Left forelimb (tissue), 1 donor: ENCODE measurements around the gene IRF2BPL.

Source experiments
- DNase-seq: peaks from one replicate; pipeline ENCODE4 v3.0.0-alpha.2; 2018; ENCODE audit warnings: low spot score

Gene IRF2BPL

DNA sequence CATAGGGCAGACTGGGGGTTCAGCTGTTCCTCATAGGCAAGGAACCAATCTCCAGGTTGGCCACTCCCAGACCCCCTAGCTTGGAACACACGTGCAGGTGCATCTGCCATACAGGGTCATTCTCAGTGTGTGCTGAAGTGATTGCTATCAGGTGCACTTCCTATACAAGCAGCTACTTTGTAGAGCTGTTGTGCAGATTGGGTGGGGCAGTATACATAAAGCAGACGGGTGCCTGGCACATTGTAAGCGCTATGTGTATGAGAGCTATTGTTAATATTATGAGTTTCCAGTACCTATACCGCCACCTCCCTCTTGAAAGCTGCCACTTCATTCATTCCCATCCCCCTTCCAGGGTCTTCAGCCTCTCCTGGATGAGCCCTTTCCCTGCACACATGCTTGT lies 17.3 kb downstream of the IRF2BPL start:
- DNase-seq: no peak

DNA sequence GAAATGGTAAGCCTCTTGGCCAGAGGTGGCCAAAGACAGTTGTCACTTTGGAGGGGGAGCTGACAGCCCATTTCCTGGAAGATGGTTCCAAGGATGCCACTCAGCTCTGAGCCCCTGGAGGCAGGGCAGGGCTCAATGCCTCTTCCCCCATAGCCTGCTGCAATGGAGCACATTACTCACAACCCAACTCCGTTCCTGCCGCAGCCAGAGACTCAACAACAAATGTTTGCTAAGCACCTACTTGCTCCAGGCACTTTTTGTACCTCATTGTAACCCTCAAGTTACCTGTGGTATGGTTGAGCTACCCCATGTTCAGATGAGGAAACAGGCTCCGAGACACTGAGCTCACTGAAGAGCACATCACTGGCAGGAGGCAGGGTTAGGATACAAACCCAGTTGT lies 19.5 kb downstream of the IRF2BPL start:
- DNase-seq: no peak

DNA sequence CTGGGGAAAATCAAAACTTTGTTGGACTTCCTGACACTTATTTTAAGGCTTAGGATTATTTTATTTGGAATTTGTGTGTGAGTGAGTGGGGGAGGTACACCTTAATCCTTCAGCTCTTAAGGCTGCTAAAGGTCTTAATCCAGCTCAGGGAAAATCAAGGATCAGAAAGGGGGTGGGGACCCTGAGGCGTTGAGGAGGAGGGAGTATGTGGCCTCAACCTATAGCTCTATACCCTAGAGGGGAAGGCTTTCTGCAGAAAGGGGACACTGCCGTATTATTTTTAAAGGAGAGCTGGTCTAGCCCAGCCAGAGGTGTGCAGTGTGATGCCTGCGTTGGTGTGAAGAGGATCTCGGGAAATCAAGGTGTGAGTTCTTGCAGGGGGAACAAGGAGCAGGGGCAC lies 20.0 kb downstream of the IRF2BPL start:
- no peak for DNase-seq

DNA sequence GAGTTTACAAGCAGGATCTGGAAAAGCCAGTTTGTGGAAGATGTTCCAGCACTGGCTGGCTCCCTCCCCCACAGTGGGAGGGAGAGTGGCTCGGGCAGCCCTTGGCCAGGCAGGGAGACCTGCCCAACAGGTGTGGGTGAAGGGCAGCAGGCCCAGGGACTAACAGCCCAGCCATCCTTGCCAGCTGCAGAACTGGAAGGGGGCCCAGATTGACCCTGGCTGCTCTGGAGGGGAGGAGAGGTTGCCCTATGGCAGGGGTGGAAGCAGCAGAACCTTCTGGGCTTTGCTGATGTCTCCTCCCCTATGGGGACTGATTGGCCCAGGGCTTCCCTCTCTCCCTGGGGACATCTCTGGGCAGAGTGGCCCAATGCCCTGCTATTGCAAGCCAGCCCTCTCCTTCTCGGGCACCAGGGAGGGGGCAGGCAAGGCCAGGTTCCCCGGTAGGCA lies 20.5 kb downstream of the IRF2BPL start:
- no peak for DNase-seq

DNA sequence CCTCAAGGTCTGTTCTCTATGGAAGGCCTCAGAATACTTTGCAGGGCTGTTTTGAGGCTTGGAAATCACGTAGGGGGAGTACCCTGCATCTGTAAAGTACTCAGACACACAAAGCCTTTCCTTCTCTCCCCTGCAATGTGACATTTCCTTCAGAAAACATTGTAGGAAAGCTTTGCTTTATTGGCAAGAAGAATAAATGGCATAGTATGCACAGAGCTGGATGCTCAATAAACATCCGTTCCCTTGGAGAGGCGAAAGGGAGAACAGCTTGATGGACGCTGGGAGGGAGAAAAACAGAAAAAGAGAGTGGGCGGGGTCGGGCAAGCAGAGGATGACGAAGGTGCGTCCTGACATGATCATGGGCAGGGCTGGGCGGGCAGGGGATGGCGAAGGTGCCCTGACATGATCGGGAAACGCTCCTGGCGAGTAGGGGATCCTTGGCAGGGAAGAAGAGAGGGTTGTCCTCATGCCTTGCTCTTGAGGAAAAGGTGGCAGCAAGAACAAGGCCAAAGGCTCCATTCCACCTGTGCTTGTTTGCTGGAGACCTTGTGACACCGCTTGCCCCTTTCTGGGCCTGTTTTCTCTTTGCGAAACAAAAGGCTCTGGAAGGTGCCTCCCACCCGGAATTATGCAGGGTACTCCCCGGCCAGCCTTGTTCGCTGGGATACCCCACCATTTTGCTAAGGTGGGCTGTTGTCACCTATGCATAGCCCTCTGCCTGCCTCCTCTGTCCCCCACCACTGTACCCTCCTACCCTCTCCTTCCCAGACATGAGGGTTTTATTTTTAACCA lies 21.1 kb downstream of the IRF2BPL start:
- DNase-seq: no peak

DNA sequence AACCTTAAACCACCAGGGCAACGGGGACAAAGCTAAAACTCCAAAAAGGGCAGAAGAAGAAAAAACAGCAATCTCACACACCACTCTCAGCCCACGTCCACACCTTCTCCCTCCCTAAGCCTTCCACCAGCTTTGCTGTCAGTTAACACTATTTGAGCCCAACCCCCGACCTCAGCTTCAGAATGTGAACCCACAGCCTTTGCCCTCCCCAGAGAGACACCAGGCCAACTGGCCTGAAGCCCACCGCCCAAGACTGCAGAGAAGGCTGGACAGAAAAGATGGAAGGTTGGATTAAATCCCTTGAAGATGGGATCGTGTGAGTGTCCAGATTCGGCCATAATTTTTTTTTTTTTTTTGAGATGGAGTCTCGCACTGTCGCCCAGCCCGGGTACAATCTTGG lies 22.4 kb downstream of the IRF2BPL start:
- no peak for DNase-seq

DNA sequence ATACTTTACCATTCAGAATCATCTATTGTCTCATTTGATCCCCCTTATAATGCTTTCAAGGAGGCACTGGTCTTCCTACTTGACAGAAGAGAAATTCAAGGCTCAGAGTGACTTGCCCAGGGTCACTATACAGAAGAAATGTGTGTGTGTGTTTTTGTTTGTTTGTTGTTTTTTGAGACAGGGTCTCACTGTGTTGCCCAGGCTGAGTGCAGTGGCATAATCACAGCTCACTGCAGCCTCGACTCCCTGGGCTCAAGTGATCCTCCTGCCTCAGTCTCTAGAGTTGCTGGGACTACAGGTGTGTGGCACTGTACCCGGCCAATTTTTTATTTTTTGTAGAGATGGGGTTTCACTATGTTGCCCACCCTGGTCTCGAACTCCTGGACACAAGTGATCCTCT lies 22.9 kb downstream of the IRF2BPL start:
- DNase-seq: no peak

DNA sequence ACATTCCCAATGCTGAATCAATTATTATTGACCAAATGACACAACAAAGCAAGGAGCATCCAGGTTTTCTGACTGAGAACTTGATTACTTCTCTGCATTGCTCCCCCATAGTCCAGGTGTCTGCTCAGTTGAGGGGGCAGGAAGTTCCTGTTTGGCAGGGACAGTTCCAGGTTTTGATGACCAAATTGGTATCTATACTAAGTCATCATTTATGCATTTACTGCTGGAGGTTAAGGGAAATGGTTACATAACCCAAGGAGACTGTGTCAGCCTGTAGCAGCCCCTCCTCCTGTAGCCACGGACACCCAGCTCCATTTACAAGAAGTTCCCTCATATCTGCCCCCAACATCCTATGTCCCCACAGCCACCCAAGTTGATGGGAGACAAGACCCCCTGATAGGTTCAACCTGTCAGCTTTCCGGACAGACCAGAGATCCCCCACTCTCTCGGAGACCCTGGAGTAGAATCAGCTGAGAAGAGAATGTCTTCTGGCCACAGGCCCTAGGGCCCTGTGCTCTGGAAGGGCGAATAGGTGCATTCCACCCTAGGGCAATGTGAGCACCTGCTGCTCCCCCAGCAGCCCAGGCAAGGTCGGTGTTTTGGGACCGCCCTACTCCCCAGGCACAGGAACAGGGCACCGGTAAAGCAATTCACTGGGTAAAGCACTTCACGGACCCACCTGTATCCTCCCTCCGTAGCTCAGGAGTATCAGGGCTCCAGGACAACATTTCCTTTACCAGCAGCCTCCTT lies 23.6 kb downstream of the IRF2BPL start:
- no peak for DNase-seq

DNA sequence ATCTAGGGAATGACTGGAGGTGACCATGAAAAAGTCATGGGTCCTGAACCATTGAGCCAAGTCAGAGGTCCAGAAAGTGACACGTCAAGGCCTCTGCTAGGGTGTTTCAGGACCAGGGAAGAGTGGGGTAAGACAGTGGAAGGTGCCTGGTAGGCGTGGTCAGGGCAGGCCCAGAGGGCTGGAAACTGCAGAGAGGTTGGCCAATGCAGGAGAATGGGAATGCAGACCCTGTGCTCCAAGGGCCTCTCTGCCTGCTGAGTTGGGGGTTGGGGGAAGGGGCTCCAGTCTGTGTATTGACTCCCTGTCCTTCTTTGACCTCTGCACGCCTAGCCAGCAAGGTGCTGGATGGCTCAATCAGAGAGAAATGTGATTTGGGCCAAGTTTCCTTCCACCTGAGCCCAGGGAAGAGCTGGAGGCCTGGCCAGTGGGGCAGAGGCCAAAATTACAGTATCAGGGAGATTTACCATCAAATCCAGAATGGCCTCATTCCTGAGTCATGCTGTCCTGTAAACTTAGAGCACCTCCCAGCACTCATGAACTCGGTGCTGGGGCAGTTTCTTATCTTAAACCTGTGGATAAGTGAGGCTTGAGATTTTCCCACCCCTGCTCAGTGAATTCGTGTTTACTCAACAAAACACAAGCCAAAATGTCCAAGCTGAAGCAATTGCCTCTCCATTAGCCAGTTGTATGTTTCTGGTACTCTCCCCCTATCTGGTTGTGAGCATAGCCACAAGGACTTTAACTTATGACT lies 24.4 kb downstream of the IRF2BPL start:
- DNase-seq: no peak

DNA sequence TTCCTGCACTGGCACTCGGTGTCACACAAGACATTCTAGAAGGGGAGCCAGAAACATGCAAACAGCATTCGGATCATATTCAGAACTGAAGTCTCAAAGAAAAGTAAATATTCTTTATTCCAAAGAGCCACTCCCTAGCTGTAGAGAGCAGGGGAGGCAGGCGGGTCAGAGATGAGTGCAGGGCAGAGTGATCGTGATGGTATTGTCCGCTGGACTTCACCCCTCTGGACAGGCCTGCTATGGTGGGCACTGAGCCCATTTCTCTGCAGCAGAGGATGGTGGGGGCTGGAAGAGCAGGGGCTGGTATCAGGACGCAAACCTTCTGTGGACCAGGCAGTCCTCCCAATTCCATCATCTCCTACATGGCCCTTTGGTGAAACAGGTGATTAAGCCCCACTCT lies 25.6 kb downstream of the IRF2BPL start:
- no peak for DNase-seq

DNA sequence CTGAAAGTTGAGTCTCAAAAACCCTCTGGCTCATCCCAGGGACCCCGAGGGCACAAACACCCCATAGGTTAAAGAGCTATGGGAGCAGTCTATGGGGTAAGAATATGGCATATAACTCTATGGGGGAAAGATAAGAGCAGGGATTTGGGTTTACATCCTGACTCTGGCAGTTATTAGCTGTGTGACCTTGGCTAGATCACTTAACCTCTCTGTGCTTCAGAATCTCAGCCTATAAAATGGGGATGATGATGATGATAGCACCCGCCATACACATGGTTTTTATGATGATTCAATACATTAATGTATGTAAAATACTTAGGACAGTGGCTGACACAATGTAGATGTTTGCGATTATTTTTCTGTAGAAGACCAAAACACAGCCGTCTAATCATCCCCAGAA lies 26.2 kb downstream of the IRF2BPL start:
- DNase-seq: no peak

DNA sequence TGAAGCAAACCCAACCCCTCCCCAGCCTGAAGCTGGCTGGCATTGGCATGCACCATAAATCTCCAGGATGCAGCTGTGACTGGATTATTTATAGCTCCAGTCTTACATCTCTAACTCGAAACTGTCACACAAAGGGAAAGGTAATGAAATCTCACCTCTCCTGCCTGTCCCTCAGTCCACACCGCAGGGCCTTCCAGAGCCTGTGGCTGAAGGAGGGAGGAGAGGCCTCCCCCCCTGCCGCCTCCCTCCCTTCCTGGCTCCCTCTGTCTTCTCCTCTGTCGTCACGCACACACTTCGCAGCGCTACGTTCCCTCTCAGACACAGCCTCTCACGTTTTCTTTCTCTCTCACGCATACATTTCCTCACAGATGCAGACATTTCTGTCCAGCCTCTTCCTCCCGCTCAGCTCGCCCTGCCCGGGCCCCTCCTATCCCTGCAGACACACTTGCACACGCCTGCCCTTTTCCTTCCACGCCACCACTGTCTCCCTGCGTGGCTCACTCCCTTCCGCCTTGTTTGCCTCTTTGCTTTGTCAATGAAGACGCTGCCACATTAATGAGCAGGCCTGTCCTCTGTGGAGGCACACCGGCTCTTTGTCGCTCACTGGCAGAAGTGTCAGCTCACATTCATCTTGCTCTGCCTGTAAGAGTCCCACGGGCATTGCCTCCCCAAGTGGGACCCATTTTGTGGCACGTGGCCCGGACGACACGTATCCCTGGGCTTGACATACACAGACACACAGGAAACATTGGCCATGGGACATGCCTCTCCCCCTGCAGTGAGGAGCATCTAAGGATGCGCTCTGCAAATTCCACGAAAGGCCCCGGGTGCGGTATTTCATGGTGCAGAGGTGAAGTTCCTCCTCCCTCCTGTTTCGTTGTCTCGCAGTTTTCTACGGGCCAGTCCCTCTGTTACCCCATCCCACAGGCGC lies 27.9 kb downstream of the IRF2BPL start:
- DNase-seq: no peak

DNA sequence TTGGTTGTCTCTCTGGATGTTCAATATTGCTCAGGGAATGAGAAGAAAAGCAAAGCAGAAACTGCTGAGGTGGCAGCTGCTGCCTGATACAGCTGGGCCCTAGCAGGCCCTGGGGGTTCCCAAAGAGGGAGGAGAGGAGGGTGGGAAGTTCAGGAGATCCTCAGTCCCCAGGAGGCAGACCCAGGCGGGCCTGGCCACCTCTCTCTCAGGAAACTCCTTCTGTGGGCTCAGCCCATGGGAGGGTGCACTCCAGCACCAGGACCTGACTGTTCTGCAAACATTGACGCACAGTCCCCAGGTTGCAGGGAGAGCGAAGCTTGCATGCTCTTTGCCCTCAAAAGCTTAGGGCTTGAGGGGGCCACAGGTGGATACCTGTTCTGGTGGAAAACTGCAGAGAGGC lies 29.6 kb downstream of the IRF2BPL start:
- no peak for DNase-seq

DNA sequence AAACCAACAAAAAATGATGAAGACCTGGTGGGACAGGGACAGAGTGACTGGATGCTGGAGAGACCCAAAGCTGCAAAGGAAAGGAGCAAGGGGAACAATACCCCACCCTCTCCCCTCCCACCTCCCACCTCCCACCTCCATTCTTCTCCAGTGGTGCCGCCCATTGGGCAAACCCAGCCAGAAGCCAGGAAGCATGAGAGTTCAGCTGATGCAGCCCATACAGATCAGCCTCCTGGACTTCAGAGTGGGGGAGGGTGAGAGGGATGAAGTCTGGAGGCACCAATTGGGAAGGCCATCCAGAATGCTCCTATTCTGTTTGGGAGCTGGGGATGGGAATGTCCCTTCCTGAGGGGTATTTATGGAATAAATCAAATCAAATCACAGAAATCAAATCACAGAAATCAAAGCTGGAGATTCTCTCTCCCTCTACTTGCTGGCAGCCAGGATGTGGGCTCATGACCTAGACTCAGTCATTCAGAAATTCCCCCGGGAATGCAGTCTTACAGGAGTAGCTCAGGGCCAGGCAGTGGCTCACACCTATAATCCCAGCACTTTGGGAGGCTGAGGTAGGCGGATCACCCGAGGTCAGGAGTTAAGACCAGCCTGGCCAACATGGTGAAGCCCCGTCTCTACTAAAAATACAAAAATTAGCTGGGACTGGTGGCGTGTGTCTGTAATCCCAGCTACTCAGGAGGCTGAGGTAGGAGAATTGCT lies 31.1 kb downstream of the IRF2BPL start:
- no peak for DNase-seq

DNA sequence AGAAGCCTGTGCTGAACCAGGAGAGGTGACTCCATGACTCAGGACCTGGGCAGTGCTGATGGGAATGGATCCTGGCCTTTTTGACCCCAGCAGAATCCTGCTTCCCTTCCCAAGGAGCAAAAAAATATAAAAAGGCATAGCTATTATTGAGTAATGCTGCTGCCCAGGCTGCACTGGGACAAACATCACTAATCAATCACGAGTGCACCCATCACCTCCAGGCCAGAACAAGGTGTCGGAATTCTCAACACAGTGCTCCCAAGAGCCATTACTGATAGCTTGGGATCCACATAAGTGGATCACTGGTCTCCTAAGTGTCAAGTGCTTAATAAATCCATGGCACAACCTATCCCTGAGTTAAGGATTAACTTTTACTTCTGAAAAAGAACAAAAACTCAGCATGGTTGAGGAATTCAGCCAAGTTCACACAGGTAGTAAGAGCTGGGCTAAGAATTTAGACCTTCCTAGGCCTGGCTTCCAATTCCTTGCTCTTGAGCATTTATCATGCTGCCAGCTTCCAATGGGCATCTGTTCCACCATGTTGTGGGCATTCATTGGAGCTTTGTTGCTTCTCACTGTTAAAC lies 31.9 kb downstream of the IRF2BPL start:
- DNase-seq: no peak

DNA sequence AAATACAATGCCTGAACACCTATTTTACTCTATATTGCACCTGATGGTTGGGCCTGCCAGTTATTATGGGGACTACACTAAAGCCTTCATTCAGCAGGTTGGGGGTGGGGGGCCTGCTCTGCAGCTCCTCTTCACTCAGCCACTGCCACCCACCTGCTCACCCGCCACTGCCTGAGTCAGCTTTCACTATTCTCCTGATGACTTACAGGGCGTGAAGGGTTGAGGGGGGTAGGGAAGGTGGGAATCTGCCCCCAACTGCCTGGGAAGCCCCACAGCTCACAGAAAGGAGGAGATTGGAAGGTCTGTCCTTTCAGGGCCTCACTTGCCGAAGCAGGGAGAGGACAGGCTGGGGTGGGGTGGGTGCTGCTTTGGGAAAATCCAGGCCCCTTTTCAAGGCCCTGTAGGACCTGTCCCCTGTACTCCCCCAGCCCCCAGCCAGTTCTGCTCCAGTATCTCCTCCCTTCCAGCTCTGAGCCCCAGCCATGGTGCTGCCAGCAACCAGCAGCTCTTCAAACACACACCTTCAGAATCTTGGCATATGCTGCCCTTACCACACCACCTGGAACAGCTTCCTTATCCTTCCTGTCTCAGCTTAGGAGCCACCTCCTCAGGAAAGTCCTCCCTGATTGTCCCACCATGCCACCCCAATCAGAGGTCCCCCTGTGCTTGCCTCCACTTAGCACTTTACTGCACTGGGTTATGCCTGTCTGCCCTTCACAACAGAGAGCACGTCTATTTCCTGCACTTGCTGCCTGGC lies 33.1 kb downstream of the IRF2BPL start:
- DNase-seq: no peak

DNA sequence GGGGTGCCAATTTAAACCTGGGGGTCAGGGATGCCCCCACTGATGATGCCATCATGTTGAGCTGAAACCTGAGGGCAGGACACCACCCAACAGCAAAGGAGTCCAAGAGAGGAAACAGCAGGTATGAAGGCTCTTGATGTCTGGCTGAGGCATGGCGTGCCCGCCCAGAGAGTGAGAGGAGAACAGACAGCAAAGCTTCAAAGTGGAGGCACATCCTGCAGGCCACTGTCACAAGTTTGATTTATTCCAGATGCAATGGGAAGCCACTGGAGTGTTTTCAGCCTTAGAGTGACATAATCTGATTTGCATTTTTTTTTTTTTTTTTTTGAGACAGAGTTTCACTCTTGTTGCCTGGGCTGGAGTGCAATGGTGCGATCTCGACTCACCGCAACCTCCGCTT lies 34.8 kb downstream of the IRF2BPL start:
- DNase-seq: no peak

DNA sequence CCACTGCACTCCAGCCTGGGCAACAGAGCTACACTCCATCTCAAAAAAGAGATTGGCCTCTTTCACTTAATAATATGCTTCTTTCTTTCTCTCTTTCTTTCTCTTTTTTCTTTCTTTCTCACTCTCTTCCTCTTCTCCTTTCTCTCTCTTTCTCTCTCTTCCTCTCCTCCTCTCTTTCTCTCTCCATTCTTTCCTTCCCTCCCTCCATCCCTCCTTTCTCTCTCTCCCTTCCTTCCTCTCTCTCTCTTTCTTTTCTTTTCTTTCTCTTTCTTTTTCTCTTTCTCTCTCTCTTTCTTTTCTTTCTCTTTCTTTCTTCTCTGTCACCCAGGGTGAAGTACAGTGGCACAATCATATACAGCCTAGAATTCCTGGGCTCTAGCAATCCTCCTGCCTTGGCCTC lies 38.4 kb downstream of the IRF2BPL start:
- DNase-seq: no peak

DNA sequence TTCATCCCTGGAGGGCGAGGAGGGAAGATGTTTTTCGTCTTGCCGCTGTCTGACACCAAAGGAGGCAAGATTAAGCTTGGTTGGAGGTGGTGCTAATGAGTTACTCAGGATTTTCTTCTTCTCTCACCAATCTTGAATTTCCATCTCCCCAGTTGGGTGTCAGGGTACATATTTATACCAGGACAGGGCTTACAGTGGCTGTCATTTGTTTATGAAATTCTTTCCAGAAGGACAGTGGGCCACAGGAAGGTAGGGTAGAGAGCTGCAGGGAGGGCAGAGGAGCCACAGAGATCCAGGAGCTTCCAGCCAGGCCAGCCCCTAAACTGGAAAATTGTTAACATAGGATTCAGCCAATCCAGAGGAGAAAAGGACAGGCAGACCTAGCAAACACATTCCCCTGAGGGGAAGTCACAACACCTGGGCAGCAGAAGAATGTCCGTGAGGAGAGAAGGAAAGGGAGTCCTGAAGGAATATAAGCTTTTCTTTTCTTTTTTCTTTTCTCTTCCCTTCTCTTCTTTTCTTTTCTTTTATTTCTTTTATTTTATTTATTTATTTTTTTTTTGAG lies 40.5 kb downstream of the IRF2BPL start:
- no peak for DNase-seq

DNA sequence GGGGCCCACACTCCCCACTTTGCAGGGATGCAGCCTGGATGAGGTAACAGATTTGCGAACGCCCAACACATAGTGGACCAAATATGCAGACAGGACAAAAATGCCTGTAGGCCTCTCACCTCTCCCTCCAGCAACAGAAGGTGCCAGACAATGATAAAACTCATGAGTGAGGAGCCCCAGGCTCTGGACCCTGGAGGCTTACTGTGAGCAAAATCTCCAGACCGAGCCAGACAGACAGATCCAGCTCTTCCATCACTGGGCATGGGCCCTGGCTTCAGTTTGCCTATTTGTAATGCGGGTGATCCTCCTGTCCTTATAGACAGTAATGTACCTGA lies 42.3 kb downstream of the IRF2BPL start:
- DNase-seq: no peak
